ENCODE data around the gene SCMH1. TPM values are rescaled to one million over a fixed set of nuclear protein-coding genes. Genes with fewer than 3 reads are reported as not detected.

SCMH1 gene
- total and polyA plus RNA-seq, 12 donors, result 29.3 to 62.5 (median 42.2) TPM

DNA sequence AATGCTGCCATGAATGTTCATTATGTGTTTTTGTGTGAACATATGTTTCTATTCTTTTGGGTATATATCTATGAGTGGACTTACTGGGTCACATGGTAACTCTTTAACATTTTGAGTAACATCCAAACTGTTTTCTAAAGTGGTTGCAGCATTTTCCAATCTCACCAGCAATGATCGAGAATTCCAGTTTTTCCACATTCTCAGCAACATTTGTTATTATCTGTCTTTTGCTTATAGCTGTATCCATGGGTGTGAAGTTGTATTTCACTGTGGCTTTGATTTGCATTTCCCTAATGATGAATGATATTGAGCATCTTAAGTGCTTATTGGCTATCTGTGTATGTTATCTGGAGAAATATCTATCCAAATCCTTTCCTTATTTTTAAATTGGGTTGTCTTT is 131.4 kb downstream of the SCMH1 start:
- TF ChIP-seq CTCF (IDR thresholded peaks at IDR 0.05) (no peak), POLR2A (IDR thresholded peaks at IDR 0.05) (no peak)
- DNase-seq, result no peak
- Histone ChIP-seq H3K27me3 (no peaks in the 10 kb centered on the region), H3K9me3 (replicated peaks in 1 of 3) (no peaks in the 10 kb centered on the region), H3K27ac (no peak overlapping the region), H3K4me3 (no peak overlapping the region), H3K4me1 (replicated peaks in 1 of 2) (peaks cover 21 to 23% of the 10 kb centered on the region in 2 donors), H3K36me3 (replicated peaks in 1 of 2) (no peaks in the 10 kb centered on the region)
- 92 to 98% (median 94%) methylated on average over 1 of the region's 1 CpG for WGBS, 4 donors
- intact Hi-C loops (cut with DNase I), result no loop called here

- 62 to 76% (median 66%) methylated on average over 1 of the region's 1 CpG for WGBS, 4 donors
- no peaks in the 10 kb centered on the region for H3K27me3 ChIP-seq
- H3K4me3 ChIP-seq, result peak overlapping the region in 1 of 4 donors; percentile 20
- no peak for DNase-seq
- no peak for TF ChIP-seq POLR2A (IDR thresholded peaks at IDR 0.05)
- TF ChIP-seq CTCF (IDR thresholded peaks at IDR 0.05), result no peak
- no peaks in the 10 kb centered on the region for H3K36me3 ChIP-seq (replicated peaks in 1 of 2)
- H3K9me3 ChIP-seq (replicated peaks in 1 of 3), result no peaks in the 10 kb centered on the region
- peak overlapping the region; percentile 50 to 92 (median 89) for H3K27ac ChIP-seq
- intact Hi-C loops (cut with DNase I), result no loop called here
- peaks cover 21 to 23% of the 10 kb centered on the region in 2 donors for H3K4me1 ChIP-seq (replicated peaks in 1 of 2)
Measured at GRCh38 chr1:41110286-41110685, 131.8 kb downstream of the SCMH1 start.

- Histone ChIP-seq H3K4me3 (peak overlapping the region in 1 of 4 donors; percentile 20), H3K27me3 (no peaks in the 10 kb centered on the region), H3K4me1 (replicated peaks in 1 of 2) (peaks cover 21 to 23% of the 10 kb centered on the region in 2 donors), H3K9me3 (replicated peaks in 1 of 3) (no peaks in the 10 kb centered on the region), H3K27ac (peak overlapping the region; percentile 50 to 92 (median 89)), H3K36me3 (replicated peaks in 1 of 2) (no peaks in the 10 kb centered on the region)
- TF ChIP-seq CTCF (IDR thresholded peaks at IDR 0.05) (no peak), POLR2A (IDR thresholded peaks at IDR 0.05) (peak in 1 of 2 donors; percentile 52)
- WGBS, 4 donors, result 13 to 27% (median 23%) methylated on average over 4 of the region's 4 CpGs
- DNase-seq, result peak; percentile 39 to 84 (median 75)
- intact Hi-C loops (cut with DNase I), result no loop called here
Measured at GRCh38 chr1:41109310-41110197, 132.6 kb downstream of the SCMH1 start.

DNA sequence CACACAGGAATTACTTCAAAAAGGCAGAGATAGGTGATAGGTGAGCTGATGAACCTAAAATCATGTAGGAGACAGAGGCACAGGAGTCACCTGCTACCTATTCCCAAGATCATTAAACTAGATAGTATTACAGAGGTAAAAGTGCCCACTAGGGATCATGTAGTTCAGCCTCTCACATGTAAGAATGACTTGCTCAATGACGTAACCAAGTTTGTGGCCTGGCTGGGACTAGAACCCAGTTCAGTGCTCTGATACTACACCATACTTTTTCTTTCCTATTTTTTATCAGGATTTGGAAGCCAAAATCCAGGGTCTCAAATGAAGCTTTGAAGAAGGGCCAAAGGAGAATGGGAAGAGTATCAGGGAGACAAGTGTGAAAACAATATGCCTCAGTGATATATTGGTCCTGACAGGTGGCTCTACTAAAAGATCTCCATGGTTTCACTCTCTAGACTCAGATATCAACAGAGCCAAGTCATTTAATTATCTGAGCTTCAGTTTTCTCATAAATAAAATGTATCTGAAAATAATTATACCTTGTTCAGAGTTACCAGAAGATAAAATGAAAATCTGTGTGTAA is 133.3 kb downstream of the SCMH1 start:
- no peak for DNase-seq
- no peaks in the 10 kb centered on the region for H3K36me3 ChIP-seq (replicated peaks in 1 of 2)

More for the DNA sequence above, 133.3 kb downstream of the SCMH1 start:
- Histone ChIP-seq H3K4me3 (no peak overlapping the region), H3K27me3 (no peaks in the 10 kb centered on the region), H3K4me1 (replicated peaks in 1 of 2) (peaks cover 21 to 23% of the 10 kb centered on the region in 2 donors), H3K27ac (peak overlapping the region; percentile 42 to 92 (median 89)), H3K9me3 (replicated peaks in 1 of 3) (no peaks in the 10 kb centered on the region)
- WGBS, 4 donors, result 61 to 100% (median 83%) methylated on average over 1 of the region's 1 CpG
- intact Hi-C loops (cut with DNase I), result no loop called here
- TF ChIP-seq POLR2A (IDR thresholded peaks at IDR 0.05) (no peak), CTCF (IDR thresholded peaks at IDR 0.05) (no peak)
